GM18526 (cell line): ENCODE measurements around the gene KCNQ1OT1.

Experiments
- POLR2A ChIP-seq: IDR thresholded peaks from 3 replicates; pipeline ENCODE4 v1.6.1; 2011; ENCODE audit not compliant: insufficient read length; ENCODE audit errors: extremely low read depth

Gene KCNQ1OT1

DNA sequence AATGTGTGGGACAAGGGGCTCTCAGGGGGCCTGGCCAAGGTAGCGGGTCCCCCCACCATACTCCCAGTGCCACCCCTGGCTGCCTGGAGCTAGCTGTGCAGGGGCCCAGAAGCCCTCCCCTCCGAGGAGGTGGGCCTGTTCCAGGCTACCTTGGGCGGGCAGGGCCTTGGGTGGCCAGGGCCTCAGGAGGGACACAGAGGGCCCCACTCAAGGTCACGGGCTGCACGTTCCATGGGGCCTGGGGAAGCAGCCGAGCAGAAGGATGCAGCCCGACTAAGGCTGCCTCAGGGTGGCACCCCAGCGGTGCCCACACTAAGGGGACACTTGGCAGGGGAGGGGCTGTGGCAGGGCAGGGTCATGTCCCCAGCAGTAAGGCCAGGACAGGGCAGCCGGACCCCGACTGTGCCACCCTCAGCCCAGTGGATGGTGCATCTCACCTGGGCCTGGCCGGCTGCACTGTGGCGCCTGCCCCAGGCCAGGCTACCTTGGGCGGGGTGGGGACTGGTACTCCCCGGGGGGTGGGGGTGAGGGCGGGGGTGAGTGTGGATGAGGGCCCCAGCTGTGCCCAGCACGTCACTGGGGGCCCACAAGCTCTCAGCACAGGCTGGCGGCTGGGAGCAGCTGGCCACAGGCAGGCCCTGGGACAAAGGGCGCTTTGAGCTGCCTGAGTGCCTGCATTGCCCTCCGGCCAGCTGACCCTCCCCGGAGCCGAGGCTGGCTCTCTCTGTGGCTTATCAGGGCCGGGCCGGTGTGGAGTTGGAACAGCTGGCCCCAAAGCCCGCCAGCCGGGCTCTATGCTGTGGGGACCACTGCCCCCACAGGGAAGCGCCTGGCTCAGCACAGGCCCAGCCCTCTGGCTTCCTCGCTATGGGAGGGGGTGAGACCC, 137.9 kb downstream of the KCNQ1OT1 start:
- no peak for TF ChIP-seq POLR2A

DNA sequence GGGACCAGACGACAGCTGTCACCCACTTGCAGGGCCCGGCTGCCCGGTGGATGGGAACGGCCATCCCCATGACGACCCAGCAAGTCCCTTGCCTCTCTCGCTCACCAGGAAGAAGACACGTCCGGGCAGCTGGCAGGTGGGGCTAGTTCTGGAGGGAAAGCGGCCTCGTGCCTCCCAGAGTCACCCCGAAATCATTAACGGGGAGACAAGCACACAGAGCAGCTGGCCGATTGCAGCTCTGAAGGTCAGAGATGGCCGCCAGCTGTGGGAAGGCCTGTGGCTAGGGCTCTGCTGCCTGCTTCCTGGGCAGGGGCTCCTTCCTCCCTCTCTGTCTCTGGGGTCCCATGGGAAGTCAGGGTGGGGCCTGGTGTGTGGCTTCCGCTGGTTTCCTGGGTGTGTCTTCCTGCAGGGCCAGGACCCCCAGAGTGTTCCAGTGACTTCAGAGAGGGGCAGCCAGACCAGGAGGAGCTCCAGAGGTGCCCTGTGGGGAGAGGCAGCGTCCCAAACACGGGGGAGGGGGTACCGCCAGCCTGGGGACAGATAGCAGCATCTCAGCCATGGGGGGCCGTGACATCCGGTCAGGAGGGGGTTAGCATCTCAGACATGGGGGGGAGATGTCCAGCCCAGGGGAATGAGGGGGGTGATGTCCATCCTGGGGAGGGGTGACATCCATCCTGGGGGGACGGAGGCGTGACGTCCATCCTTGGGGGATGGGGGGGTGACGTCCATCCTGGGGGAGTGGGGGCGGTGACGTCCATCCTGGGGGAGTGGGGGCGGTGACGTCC, 140.1 kb downstream of the KCNQ1OT1 start:
- TF ChIP-seq POLR2A: no peak

DNA sequence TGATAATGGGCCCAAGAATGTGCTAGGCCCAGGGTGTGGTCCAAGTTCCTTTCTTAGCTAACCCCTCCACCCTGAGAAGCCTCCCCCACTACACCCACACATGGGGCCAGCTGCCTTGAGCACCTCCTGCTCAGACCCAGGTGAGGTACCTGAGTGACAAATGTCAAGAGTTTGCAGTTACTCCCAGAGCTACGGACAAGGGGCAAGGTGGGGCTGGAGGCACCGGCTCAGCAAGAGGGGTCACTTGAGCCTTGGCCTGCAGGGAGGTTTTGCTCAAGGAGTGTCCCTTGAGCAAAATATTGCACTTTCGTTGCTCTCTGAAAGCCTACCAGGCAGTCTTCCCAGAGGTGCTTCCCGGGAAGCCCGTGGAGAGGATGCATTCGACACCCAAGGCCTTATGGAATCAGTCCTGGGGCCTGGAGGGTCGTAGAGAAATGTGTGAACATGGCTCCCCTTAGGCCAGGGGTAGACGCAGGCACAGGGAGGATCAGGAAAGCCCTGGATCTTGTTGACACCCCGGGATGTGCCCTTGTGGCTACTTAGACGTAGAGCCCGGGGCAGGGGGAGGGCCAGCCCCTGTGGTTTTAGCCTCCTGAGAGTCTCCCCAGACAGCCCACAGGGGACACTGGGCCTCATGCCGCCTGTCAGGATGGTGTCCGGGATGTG, 140.8 kb downstream of the KCNQ1OT1 start:
- TF ChIP-seq POLR2A: no peak

DNA sequence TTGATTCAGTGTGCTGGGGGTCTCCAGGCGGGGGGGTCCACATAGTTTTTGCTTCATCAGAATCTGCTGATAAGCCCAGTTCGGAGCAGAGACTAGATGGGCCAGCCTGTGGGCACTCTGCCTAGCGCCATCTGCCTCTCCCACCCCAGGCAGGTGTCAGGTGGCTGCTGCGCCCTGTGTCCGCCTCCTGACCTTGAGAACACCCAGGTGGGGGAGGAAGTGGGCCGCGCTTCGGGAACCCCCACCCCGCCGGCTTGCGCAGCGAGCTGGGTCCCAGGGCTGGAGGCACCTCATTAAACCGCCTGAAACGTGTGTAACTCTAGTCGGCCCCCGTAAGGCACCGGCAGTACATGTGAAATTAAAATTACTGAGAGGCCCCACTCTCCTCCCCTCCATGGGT, 141.4 kb downstream of the KCNQ1OT1 start:
- TF ChIP-seq POLR2A: no peak
